ENCODE measurements around the gene MBD4.
"Not testable (repeated sequence)": the region's sequence is repeated elsewhere in the genome, so short reads cannot be mapped to it uniquely, and the experiment has no call there.

MBD4 gene

DNA sequence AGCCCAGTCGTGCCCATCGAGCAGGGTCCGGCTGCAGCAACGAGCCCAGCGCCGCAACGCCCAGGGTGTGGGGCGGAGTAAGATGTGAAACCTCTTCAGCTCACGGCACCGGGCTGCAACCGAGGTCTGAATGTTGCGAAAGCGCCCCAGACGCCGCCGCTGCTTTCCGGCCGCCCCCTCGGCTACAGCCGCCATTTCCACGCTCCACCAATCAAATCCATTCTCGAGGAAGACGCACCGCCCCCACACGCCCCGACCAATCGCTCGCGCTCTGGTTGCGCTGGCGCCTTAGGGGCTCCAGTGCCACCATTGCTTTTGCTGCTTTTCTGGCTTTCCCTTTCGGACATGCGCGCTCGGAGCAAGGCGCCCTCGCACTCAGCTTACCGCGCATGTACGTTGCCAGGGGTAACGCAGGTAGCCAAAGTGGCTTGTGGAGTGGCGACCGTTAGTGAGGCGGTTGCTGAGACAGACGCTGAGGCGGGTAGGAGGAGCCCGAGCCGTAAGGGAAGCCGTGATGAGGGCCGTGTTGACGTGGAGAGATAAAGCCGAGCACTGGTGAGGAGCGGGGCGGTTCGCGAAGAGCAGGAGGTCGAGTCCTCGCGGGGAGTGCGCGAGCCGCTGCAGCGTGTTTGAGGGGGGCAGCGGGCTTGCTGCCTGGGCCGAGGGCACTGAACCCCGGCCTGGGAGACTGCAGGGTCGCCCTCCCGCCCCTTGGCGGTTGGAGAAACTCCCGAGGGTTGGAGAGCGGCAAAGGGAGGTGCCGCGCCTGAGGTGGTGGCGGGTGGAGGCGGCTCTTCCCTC is at the start of gene MBD4, which contains the start of gene IFT122:
TSS of gene MBD4 (minus strand) at position 132 of the 801 bp plus-strand sequence. CDS start at position 17, 115 bp downstream.
TSS of gene IFT122 (plus strand) at position 408 of the 801 bp plus-strand sequence. CDS start at position 515, 107 bp downstream.
- peak; percentile 99 for DNase-seq

DNA sequence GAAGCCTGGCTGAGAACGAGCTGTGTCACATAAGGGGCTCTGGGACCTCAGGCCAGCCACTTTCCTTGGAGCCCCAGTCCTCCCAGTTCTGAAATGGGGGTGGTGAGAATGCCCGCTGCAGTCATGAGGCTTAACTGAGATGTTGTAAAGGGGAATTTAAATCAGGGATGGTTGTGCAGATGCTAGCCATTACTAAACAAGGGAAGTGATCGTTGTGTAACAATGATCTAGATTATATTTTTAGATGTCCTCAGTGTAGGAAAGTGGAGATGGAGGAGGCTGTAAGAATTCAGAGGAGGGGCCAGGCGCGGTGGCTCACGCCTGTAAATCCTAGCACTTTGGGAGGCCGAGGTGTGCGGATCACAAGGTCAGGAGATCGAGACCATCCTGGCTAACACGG is 49.5 kb upstream of the MBD4 start:
- DNase-seq, result not testable (repeated sequence)

DNA sequence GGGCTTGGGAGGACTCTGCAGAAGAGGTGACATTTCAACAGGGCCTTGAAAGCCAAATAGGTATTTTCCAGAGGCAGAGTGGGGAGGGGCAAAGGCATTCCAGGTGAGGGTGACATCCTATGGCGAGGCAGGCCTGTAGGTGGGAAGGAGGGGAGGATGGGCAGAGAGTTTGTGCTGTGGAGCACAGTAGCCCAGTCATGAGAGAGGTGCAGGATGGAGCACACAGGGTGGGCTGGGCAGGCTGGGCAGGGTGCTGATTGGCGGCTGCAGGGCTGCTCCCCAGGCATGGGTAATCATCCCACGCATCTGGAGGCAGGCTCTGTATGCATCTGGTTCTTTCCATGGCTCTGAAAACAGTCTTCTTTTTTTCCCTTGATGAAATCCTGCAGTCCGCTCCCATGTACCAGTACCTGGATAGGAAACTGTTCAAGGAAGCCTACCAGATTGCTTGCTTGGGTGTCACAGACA is 48.2 kb upstream of the MBD4 start:
- DNase-seq, result not testable (repeated sequence)

DNA sequence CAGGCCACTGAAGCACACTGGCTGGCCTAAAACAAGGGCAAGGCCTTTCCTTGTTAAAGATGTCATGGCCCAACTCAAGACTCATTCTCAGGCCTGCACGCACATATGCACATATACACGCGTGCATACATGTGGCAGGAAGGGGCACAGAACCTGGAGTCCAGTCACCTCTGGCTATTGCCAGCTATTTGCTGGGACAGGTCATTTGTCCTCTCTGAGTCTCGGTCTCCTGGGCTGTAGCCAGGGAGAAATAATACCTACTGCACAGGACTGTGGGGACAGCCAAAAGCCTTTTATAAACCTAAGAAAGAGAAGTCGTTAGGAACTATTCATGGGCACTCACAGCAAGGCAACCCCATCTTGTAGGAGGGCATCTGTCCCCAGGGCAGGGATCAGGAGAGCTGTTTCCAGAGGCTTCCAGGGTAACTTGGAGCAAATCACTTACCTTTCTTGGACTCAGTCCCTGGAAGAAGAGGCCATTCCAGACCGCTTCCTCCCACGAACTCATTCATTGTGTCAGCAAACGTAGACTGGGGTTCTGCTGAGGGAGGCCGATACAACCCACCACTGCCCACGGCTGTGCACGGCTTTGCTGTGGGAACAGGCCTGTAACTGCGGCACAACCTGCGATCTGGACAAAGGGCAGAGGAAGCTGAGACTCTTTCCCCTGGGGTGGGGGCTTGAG is 47.6 kb upstream of the MBD4 start:
- DNase-seq, result no peak

DNA sequence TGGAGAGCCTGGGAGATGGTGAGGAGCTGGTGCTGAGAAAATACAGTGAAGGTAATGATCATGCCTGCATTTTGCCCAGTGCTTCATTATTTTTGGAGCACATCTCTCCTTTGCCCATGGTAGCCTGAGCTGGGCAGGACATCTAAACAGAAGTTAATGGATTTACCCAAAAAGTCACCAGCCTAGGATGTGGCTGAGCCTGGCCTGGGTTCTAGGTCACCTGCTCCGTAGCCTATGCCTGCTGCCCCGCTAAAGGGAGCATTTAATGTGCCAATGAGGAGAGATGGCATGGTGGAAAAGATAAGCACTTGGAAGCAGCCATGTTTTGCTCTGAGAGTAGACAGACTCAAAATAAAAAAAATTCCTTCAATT is 46.9 kb upstream of the MBD4 start:
- DNase-seq, result no peak

DNA sequence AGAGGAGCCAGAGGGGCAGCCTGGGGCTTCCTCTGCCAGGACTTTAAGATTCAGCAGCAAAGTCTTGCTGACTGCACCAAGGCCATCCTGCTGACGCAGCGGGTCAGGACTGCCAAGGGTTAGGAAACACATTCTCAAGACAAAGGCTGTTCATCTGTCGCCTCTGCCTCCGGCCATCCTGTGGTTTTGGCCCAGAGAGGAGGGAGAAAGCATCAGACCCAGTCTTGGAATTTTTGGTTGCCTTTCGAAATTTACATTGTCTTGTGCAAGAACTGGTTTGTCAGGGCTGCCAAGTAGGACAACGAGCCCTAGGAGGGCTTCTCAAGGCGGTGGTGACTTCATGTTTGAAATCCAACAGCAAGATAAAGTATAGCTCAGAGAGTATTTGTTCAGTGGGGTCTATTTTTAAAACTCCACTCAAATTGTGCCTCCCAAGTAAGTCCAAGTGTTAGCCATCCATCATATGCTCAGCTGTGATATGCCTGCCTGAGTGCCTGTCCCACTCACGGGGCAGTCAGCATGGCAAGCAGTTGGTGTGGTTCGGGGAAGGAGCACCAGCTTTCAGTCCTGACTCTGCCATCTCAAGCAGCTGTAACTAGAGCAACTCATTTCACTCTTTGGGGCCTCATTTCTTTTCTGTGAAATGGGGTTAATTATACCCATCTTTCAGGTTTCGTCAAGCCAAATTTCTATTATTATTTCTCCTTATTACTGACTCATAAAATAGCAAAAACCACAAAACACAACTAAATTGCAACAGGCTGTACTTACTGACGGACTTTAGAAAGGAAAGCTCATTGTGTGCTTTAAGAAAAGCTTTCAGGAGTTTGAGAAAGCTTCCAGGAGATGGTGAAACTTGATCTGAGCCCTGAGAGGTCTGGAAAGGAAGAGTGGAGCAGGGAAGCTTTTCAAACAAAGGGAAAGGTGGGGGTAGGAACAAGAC is 46.2 kb upstream of the MBD4 start:
- no peak for DNase-seq

DNA sequence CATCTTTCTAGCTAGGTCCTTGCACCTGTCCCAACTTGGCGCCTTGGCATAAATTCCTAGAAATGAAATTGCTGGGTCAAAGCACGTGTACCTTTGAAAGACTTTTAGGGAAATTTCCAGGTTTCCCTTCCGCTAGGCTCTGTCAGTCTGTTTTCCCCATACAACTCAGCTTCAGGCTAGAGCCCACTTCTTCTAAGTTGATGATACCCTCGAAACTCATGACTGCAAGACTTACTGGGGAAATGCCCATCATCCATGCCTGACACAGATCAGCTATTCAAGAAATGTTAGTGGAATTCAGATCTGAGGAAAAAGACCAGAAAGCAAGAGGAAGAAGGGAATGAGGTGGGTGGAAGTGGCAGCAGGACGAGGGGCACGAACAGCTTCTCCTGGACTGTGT is 45.4 kb upstream of the MBD4 start:
- not testable (repeated sequence) for DNase-seq

DNA sequence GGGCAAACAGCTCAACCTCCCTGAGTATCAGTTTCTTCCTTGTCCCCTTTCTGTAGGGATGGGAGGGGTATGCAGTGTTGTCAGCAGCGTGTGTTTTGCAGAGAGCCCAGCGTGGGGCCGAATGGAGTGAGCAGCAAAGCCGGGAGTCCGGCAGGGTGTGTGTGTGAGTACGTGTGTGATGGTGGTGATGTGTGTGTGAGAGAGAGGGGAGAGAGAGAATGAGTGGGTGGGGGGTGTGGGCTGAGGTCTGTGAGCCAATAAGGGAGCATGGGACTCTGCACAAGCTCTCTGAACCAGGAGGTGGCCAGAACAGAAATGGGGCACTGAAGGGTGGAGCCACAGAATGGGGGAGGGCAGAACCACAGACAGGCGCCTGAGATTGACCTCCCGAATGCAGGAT is 44.1 kb upstream of the MBD4 start:
- DNase-seq, result no peak

DNA sequence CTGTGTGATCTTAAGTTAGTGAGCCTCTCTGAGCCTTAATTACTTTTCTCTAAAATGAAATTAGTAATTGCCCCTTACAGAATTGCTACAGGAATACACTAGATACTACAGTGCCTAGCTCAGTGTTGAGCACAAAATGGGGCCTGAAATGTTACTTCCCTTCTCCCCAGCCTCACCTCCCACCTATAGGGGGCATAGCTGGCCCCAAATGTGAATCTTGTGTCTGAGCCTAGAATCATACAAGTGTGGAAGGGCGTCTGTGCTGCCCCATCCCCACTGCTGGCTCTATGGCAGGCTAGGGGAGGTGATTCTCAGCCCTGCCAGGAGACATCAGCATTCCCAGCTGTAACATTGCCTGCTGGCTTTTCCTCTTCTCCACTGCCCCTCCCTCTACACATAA is 43.0 kb upstream of the MBD4 start:
- DNase-seq, result no peak

DNA sequence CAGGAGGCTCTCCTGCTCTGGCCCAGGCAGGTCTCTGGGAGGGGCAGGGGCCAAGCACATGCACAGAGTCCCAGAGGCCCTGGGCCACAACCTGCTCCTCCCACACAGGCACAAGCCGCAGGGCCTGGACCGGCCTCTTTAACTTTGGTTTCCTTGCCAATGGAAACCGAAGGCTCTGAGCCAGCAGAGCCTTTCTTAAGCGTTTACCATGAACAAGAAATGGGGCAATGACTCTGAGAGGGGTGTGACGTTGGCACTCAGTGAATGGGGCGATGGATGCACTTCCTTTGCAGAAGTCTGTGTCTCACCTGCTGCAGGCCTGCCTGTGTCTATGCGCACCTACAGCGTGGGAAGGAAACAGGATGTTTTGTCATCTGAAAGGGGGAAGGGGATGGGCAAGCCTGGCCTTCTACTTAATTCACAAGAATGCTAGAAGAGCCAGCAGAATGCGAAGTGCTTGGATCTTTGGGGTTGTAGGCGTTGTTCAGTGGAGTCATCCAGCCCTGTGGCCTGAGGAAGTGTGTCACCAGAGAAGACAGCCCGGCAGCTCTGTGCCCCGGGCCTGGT is 42.1 kb upstream of the MBD4 start:
- DNase-seq, result no peak

DNA sequence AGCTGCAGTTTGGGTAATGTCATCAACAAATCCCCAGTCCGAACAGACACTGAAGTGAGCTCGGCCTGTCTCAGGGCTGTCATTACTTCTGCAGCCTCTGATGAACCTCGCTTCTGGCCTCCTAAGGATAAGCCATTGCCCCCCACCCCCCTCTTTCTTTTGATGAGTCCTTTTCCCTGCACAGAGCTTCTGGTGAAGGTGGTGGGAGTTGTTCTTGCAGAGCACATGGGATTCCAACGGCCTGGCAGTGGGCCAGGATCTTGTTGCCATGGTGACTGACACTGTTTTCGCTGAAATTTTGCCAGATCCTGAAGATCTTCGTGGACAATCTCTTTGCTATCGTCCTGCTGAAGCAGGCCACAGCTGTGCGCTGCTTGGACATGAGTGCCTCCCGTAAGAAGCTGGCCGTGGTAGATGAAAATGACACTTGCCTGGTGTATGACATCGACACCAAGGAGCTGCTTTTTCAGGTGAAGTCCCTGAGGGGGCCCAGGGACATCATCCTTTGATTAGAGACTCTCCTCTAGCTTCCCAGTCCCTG is 41.5 kb upstream of the MBD4 start:
- DNase-seq, result not testable (repeated sequence)

DNA sequence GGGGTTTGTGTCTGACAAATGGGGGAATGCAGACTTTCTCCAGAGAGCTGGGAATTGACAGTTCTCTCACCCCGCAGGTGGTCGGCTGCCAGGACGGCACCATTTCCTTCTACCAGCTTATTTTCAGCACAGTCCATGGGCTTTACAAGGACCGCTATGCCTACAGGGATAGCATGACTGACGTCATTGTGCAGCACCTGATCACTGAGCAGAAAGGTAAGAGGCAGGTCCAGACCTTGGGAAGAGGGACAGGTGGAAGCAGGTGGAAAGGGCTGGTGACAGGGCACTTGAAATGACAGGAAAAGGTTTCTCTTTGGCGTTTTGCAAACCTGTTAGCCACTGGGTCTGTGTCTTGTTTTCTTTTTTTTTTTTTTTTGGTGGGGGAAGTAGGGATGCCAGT is 36.8 kb upstream of the MBD4 start:
- peak; percentile 95 for DNase-seq

DNA sequence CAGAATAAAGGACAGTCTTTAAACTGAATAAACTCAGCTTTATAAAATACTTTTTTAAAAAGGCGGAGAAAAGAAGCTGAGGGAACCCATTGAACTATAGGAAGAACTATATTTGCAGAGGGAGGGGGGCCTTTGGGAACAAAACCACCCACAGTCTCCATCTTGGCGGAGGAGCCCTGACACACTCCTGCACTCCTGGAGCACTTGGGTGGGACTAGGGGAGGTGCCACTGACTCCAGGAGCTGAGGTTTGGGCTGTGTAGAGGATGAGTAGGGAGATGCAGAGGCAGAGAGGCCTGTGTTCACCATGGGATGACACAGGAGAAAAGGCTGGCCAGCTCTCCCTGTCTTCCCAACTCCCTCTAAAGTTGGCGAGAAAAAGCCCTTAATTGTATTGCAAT is 36.1 kb upstream of the MBD4 start:
- DNase-seq, result no peak

DNA sequence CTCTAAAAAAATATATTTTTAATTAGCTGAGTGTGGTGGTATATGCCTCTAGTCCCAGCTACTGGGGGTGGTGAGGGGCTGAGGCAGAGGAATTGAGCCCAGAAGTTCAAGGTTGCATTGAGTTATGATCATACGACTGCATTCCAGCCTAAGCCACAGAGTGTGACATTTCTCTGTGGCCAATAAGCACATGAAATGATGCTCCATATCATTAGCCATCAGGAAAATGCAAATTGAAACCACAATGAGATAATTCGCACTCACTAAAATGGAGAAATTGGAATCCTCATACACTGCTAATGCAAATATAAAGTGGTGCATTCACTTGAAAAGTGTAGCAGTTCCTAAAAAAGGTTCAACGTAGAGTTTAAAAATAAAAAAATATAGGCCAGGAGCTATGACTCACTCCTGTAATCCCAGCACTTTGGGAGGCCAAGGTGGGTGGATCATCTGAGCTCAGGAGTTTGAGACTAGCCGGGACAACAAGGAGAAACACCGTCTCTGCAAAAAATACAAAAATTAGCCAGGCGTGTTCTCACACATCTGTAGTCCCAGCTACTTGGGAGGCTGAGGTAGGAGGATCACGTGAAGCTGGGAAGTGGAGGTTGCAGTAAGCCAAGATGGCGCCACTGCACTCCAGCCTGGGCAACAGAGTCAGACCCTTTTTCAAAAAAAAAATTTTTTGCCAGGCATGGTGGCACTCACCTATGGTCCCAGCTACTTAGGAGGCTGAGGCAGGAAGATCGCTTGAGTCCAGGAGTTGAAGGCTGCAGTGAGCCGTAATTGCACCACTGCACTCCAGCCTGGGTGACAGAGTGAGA is 35.4 kb upstream of the MBD4 start:
- no peak for DNase-seq

DNA sequence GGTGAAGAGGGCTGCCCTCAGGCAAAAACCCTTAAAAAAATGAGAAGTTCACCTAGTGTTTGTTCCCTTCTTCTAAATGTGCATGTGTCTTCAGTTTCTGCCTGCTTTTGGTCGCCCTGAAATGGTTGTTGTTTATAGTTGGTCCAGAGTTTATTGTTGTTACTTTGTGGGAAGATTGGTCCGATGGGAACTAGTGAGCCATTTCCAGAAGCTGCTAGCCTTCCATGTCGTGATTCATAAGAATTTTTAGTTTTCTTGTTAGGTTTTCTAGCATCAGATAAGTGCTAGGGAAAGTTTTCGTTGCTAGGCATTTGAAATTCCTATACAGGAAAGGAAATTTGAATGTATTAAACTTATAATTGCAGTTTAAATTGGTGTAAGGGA is 34.0 kb upstream of the MBD4 start:
- no peak for DNase-seq

DNA sequence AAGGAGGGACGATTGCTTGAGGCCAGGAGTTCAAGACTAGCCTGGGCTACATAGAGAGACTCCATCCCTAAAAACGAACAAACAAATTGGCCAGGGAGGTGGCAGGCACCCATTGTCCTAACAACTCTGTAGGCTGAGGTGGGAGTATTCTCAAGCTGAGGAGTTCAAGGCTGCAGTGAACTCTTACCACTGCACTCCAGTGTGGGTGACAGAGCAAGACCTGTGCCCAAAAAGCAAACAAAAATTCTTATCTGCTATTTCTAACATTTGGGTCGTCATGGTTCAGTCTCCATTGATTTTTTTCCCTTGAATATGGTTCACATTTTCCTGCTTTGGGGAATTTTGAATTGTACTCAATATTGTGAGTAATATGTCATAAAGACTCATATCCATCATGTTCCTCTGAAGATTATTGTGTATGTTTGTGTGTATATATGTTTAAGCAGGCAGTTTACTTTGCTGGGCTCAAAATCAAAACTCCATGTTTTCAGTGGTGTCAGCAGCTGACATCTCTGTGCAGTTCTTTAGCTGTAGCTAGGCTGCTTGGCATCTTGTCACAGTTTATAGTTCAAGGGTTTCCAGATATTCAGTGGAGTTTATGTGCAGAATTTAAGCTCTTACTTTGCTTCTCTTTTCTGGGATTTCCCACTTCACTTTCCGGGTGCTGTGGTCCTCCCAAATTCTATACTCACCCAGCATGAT is 33.5 kb upstream of the MBD4 start:
- no peak for DNase-seq

DNA sequence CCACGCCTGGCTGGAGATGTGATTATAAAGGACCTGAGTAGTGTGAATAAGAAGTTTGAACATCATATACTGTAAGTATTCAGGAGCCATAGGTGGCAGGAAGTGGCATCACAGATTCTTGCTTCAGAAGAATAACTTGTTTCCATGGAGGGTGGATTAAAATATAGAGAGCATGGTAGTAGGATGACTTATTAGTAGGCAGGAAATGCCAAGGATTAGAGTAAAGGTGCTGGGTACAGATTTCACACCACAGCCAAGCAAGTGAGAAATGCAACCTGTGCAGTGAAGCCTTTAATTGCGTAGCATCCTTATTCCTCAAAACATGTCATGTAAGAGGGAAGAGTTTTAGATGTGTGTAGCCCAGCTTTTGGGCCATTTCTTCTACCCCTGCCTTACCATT is 31.1 kb upstream of the MBD4 start:
- DNase-seq, result no peak

DNA sequence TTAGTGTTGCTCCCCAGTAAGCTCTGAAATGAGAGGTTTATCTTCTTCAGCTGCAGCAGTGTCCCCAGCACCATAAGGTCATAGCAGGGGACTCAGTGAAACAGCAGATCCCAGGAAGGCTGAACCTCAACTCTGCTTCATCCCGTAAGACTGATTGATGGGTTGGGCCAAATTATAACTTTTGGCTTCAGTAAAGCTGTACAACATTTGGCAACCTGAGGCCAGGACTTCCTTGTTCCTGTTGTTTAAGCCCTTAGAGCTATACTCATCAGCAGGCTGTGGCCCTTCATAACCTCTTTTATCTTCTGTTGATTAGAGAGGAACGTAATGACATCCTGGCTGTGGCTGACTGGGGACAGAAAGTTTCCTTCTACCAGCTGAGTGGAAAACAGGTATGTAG is 29.3 kb upstream of the MBD4 start:
- DNase-seq, result no peak

DNA sequence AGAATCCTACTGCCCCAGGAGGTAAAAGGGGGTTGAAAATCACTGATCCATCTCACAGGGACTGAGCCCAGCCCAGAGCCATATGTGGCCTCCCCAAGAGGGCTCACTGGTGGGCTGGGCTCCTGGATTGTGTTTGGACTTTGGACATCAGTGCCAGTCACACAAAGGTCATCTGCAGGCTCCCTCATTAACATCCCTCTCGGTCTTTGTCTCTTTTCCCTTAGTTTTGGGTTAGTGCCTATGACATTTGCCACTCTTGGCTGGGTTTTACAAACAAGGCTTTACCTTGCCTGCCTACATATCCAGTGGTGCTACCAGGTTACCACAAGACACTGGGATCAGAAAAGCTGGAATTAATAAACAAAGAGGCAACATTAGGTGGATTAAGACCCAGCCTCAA is 28.2 kb upstream of the MBD4 start:
- DNase-seq, result no peak

DNA sequence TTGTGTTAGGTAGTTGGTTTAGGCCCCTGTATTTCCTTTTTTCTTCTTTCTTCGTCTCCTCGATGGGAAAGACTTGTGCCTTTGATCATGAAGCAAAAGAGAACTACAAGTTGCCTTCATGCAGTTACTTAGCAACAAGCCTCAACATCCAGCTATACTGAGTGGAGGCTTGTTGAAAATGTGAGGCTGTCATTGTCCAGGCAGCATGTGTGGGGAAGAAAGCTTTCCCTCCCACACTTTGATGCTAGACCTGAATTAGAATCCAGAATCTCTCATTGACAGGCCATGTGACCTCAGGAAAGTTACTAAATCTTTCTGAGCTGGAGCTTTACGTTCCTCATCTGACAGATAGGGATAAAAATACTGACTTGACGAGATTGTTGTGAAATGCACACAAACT is 24.0 kb upstream of the MBD4 start:
- no peak for DNase-seq

DNA sequence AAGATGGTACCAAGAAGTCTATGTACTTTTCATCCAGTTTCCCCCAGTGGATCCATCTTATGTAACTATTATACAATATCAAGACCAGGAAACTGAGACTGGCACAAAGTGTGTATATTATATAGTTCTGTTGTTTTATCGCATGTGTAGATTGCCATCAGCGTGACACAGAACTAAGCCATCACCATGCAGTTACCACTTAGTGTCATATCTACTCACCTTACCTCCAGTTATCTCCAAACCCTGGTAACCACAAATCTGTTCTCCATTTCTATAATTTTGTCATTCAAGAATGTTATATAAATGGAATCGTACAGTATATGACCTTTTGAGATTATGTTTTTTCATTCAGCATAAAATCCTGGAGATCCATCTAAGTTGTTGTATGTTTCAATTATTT is 23.3 kb upstream of the MBD4 start:
- DNase-seq, result no peak
